NCI-H2029 (cell line): Measurements from ENCODE around the gene ZNF407.
"Not testable (repeated sequence)": the region's sequence is repeated elsewhere in the genome, so short reads cannot be mapped to it uniquely, and the experiment has no call there.

Source experiments
- DNase-seq: peaks from one replicate; lab custom pipeline; 2025; lab: John Stamatoyannopoulos, UW

The ZNF407 gene

DNA sequence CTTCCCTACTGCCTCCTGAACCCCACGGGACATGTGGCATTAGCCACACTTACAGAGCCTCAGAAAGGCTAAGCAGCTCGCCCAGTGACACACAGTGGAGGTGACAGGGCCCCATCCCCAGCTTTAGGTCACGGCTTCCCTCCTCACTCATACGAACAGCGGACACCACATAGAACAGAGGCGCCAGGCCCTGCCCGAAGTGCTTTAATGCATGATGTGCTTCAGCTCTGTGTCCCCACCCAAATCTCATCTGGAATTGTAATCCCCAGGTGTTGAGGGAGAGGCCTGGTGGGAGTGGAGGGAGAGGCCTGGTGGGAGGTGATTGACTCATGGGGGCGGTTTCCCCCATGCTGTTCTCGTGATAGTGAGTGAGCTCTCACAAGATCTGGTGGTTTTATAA, 476.0 kb downstream of the ZNF407 start:
- no peak for DNase-seq

DNA sequence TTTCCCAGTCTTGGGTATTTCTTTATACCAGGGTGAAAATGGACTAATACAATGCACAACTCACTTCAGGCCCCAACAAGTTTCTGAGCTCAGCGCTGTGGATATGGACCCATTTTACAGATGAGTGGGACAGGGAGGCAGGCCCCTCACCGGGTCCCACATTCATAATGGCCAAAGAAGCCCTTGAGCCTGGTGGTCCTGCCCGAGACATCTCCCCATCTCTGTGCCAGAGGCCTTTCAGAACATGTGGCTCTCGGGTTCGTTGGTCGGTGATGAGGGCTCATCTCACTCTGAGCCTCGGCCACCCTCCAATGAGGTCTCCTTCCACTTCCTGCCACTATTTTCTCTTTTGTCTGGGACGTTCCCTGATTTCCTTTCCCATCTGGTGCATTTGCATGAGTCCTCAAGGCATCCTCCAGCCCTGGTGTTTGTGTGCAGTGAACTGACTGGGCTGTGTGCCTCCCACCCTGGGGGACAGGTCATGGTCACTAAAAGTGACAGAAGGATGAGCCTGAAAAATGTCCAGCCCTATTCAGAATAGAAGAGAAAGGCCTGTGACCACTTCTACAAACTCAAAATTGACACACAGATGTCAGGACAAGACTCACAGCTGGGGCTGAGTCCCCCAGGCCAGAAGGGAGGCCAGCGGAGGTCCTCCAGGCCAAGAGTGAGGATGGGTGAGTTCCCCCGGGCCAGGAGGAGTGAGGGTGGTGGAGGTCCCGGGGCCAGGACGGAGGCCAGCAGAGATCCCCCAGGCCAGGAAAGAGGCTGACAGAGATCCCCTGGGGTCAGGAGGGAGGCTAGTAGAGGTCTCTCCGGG, 476.7 kb downstream of the ZNF407 start:
- DNase-seq: no peak

DNA sequence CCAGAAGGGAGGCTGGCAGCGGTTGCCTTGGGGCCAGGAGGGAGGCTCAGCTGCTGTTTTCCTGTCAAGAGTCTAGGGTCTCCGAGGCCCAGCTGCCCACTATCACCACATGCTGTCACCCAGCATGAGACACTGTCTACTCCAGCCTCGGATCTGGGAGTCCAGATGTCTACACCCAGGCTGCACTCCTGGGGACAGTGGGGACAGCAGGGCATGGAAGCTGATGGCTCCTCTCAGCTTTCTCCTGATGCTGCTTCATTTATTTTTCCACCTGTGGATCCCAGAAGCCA, 477.3 kb downstream of the ZNF407 start:
- no peak for DNase-seq

DNA sequence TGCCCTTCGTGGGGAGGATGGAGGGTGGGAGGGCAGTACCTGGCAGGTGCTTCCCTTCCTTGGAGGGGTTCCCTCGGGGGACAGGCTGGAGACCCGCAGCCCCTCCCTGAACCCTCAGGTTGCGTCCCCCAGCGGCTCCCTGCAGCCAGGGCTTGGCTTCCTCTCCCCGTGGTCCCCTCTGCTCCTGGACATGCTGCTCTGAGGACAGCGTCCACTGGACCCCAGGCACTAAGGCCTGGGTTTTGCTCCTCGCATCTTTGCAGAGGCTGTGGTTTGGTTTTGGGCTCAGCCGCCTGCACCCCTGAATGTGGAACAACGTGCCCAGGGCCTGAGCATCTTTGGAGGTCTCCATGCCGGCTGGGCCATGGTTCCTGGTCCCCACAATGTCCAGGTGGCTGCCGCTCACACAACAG, 477.8 kb downstream of the ZNF407 start:
- no peak for DNase-seq

DNA sequence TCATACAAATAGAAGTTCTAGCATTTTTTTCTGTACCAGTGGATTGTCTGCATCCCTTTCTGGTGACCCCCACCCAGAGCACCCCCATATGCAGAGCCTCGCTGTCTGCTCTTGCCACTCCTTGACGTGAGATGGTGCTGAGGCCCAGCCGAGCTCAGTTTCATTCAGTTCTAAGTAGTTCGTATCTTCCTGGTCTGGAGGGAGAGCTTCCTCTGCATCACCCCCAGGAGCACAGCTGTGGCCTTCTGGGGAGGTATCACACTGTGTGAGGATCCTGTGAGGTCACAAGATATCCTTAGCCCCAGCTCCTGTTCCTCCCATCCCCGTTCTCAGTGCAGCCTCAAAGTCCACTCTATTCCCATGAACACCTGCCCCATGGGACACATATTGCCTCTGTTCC, 478.6 kb downstream of the ZNF407 start:
- no peak for DNase-seq

DNA sequence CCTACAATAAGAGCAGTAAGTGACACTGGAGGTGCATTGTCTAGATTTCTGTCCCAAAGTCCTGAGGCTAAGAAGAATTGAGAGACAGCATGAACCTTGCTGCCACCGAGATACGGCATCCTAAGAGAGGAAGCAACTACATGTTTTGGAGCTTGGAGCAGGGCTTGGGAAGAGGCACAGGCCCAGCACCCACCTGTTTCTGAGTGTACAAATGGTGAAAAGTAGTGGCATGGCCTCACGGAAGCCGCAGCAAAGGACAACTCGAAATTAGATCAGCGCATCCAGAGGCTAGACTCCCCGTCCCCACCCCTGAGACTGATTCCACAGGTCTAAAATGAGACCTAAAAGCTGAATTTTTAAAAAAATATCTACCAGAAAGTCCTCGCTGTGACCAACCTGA, 483.8 kb downstream of the ZNF407 start:
- no peak for DNase-seq

DNA sequence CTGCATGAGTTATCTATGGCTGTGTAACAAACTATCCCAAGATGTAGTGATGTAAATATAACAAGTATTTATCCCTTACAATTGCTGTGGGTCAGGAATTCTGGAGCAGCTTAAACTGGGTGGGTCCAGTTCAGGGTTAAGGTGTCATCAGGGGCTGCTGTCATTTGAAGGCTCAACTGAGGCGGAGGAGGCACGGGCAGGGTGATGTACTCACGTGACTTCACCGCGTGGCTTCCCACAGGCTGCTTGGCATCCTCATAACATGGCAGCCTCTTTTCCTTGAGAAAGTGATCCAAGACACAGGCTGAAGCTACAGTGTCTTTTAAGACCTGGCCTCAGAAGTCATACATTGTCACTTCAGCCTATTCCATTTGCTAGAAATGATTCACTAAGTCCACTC, 485.5 kb downstream of the ZNF407 start:
- no peak for DNase-seq

DNA sequence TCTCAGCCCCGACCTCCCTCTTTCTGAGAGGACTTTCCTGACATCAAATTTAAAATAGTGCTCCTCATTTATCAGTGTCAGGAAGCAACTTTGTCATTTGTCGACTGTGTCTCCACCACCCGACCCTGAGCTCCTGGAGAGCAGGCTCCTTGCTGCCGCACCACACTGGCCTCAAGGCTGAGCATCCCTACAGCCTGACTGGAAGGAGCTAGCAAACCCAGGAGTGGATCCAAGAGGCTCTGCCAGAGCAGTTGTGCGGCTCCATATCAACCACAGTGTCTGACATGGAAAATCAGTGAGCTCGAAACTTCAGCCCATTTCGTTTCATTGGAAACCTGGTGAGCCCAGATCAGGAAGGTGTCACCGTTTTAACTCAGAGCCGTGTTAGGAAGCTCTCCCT, 486.1 kb downstream of the ZNF407 start:
- no peak for DNase-seq

DNA sequence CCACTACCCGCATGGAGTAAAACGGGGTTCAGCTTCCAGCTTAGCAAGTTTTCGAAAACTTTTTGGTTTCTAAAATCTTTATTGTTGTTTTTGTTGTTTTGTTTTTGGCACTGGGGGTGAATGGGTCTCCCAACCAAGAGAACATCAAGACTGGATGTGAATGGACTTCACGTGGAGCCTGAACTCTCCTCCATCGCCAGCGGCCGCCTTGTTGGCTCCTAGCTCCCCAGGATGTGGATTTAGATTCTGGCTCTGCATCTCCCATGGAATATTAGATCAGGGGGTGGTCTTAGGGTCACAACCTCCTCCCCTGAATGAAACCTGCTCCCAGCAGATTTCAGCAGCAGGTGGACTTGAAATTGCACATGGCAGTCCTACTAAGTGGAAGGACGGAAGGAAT, 488.0 kb downstream of the ZNF407 start:
- not testable (repeated sequence) for DNase-seq

DNA sequence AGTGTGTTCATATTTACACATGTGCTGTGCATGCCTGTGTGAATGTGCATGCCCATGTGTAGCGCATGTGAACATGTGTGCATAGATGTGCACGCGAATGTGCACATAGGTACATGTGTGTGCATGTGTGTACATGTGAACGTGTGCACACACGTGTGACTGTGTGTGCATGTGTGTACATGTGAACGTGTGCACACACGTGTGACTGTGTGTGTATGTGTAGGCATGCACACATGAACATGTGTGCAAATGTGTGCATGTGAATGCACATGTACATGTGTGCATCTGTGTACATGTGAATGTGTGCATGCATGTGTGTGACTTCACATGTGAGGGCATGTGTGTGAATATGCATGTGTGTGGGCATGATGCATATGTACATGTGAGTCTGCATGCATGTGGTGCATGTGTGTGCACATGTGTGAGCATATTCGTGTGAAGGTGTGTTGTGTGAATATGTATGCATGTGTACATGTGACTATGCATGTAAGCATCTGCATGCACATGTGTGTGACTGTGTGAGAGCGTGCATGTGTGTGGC, 488.9 kb downstream of the ZNF407 start:
- no peak for DNase-seq

DNA sequence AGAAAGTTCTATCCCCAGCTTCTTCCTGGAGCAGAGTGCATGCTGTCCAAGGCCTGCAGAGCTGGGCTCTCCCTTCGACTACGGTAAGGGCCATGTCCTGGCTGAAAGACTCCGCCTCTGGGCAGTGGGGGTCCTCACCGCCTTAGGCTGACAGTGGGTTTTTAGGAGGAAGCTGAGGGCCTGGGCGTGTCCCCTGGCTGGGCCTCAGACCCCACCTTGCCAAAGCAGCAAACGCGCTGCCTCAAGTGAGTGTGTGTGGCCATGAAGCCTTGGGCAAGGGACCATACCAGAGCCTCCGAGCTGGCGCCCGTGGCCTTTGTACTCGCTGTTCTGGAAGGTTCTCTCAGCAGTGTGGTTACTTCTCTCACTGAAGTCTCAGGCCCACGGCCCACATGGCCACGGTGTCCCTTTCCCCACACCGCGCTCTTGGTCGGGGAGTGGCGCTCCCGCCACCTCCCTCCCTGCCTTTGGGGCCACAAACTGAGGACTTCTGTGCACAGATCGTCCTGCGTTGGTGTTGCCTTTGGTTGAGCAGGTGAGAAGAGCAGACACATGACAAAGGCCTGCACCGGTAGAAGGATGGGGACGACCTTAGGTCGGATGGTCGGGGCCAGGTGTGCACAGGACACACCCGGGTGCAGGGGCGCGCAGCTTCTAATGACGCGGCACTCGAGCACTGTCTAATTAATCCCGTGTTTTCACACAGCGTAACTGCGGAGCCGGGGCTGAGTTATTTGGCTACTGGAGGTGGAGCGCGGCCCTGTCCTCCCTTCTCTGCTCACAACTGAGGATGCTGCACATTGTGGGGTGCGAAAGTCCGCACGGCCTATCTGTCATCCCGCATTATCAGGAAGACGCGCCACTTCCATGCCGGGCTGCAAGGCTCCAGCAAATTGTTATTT, 489.7 kb downstream of the ZNF407 start:
- DNase-seq: no peak

DNA sequence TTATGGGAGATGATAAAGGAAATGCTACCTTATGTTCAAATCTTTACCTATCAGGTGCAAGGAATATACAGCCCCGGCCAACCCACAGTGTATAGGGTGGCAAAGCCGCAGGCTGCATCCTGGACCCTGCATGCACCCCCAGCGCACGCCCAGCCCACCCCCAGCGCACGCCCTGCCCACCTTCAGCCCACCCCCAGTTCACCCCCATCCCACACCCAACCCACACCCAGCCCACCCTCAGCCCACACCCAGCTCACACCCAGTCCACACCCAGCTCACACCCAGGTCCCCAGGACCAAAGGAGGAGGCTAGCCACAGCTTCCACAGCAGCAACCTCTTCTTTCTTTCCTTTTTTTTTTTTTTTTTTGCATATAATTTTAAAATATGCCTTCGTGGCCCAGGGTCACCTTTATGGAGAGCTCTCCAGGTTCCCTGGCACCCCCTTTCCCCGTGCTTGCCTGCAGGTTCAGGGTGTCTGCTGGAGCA, 490.4 kb downstream of the ZNF407 start:
- DNase-seq: no peak

DNA sequence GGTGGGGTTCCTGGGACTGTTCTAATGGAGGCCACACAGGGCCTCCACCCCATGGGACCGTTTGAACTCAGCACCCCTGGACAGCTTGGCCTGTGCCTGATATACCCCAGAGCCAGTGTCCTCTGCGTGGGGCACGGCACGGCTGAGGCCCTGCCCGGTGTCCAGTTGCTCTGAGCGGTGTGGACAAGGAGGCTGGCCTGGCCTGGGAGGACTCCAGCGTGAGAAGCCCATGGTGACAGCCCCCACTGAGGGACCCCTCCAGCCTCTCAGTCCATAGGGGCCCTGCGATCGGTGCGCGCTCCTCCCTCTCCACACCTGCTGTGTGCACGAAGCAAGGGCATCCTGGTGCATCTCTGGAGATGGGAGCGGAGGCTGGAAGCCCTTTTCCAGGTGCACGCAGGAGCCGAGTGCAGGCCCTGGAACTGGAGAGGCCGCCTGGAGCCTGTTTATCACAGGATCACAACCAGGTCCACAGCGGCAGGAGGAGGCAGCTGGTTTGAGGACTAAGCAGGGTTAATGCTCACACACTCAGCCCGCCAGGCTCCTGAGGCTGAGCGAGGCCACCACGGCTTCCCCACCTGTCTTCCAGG, 491.0 kb downstream of the ZNF407 start:
- DNase-seq: no peak

DNA sequence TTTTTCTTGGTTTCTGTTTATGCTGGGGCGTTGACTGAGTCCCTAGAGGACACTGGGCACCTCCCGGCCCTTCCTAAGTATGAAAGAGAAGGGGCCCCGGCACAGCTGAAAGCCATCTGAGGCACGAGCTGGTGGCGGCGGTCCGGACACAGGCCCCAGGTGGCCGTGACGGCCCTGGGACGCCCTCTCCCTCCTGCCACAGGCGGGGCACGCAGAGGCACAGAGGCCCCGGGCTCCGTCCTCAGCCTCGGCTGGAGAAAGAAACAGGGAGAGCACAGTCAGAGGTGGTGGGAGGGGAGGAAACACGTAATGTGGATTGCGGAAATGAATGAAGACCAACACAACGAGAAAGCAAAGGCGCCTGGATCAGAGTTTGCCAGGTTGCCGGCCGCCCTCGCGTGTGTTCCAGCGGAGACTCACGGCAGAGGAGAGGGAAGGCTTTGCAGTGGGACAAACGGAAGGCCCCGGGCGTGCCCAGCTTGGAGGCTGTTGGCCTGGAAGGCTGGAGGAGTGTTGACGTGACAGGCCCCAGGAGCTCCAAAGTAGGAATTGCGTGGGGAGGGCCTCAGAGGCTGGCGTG, 492.2 kb downstream of the ZNF407 start:
- DNase-seq: no peak

DNA sequence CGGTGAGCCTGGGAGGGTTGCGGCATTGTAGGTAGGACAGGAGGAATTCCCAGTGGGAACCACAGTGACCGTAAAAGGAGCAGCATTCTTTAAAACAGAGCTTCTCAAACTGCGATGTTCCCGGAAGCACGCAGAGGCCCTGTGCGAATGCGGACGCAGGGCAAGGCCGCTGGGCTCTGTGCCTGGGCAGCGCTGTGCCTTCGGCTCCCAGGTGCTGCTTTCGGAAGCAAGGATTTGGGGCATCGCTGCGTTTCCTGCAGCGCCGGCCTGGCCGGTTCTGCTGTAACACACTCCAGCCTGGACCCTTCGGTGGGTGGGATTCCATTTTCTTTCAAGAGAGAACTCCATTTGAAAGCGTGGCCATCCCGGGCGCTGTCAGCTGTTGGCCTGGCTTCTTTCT, 492.7 kb downstream of the ZNF407 start:
- no peak for DNase-seq

DNA sequence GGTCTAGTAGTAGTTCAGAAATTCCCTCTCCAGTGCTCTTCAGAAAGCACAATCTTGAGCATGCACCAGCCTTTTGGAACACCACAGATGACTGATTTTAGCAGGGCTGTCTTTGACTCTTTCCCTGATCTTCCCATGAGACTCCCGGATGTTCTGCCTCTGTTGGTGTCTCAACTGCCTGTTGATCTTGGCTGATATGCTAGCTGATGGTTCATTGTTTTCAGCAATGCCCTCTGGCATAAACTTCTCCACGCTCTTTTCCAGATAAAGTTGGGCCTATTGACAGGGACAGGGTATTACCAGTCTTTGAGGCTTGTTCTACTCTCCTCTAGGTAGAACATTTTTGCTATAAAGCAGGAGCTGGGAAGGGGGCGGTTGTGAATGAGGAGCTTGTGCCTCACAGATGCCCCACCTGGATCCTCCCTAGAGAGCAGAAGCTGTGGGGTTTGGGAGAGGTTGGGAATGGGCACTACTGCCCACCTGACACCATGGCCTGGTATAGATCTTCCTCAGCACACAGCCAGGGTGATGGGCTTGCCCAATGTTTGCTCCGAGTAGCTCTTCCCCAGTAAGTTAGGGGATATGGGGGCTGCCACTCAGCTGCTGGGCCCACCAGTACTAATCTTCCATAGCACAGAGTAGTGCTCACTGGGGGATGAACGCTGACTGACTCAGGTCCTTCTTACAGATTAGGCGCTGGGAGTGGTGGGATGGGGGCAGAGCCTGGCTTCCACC, 500.0 kb downstream of the ZNF407 start:
- no peak for DNase-seq

DNA sequence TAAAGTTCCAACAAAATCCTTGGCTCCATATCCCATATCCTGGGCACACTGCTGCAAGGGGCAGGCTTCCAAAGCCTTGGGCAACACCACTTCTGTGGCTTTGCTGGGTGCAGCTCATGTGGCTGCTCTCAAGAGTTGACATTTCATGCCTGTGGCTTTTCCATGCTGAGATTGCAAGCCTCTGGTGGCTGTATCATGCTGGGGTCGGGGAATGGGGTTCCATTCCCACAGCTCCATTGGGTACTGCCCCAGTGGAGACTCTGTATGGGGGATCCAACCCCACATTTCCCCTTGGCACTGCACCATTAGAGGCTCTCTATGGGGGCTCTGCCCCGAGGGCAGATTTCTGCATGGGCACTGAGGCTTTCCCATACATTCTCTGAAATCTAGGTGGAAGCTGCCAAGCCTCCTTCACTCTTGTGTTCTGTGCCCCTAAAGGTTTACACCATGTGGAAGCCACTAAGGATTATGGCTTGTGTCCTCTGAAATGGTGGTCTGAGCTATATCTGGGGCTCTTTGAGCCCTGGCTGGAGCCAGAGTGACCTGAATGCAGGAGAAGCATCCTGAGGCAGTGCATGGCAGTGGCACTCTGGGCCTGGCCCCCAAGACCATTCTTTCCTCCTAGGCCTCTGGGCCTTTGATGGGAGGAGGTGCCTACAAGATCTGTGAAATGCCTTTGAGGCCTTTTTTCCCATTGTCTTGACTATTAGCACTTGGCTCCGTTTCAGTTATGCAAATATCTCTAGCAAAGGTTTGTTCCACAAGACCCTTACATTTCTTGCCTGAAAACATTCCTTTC, 503.4 kb downstream of the ZNF407 start:
- no peak for DNase-seq

DNA sequence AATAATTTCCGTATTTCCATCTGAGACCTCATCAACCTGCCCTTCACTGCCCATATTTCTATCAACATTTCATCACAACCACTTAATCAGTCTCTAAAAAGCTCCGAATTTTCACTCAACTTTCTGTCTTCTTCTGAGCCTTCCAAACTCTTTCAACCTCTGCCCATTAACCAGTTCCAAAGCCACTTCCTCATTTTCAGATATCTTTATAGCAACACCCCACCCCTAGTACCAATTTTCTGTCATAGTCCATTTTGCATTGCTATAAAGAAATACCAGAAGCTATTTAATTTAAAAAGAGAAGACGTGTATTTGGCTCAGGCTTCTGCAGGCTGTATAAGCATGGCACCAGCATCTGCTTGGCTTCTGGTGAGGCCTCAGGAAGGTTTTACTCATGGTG, 504.2 kb downstream of the ZNF407 start:
- DNase-seq: no peak

DNA sequence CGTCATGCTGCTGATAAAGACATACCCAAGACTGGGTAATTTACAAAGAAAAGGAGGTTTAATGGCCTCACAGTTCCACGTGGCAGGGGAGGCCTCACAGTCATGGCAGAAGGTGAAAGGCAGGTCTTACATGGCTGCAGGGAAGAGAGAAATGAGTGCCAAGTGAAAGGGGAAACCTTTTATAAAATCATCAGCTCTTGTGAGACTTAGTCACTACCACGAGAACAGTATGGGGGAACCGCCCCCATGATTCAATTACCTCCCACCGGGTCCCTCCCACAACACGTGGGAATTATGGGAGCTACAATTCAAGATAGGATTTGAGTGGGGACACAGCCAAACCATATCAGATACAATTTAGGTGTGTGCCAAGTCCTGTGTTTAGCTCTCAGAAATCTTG, 506.4 kb downstream of the ZNF407 start:
- not testable (repeated sequence) for DNase-seq

DNA sequence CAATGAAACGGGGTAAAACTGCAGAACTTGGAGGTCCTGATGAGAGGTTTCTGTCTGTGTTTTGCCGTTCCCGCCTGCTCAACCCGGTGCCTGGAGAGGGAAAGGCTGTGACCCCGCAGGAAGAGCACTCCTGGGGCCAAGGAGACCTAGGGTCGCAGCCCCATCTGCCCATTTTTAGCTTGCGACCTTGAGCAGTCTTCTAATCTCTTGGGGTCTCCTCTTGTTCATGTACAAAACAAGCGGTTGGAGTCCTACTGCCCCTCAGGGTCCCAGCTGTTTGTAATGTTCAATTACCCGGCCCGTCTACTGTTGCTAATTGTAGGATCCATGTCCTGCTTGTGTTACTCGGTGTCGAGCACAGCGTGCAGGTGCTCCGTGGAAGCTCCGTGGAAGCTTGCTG, 506.8 kb downstream of the ZNF407 start:
- DNase-seq: no peak
